Measurements from ENCODE around the gene DSTYK. TPM values are rescaled to one million over a fixed set of nuclear protein-coding genes. Genes with fewer than 3 reads are reported as not detected.

Gene DSTYK
- total RNA-seq, 1 experiment from 2014 or later = 1.5 TPM

DNA sequence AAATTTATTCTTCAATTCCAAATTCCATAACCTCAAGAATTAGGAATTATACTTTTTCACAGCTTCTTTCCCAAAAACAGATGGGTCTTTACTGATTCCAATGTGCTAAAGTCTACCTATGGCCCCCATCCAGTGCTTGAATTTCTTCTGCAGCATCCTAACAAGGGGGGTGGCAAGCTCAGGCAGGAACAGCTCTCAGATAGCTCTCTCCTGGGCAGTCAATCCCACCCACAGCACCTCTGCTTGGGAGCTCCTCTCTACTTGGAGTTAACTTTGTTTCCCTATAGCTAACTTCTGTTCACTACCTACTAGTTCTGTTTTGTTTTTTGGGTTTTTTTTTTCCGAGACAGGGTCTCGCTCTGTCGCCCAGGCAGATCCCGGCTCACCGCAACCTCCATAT lies 101.8 kb downstream of the DSTYK start:
- H3K9me3 ChIP-seq (ENCODE audit: low read length) = no peaks in the 10 kb centered on the region
- no peaks in the 10 kb centered on the region for H4K20me1 ChIP-seq (ENCODE audit: insufficient read depth, low read depth, low read length)
- peak overlapping the region; percentile 46 for H3K4me2 ChIP-seq (ENCODE audit: low read depth, low read length, poor library complexity, severe bottlenecking)
- H3K4me1 ChIP-seq (ENCODE audit: low read length) = peaks cover 36% of the 10 kb centered on the region
- no peak overlapping the region for H2AFZ ChIP-seq (ENCODE audit: low read length)
- no peaks in the 10 kb centered on the region for H3K27me3 ChIP-seq (ENCODE audit: low read length)
- peak overlapping the region; percentile 31; the same call in 1 of the 2 replicates for H3K9ac ChIP-seq (ENCODE audit: low read length)
- peak overlapping the region; percentile 76 for H3K27ac ChIP-seq (ENCODE audit: low read length)
- H3K36me3 ChIP-seq (ENCODE audit: insufficient read depth, low read length) = peaks cover 56% of the 10 kb centered on the region
- H3K79me2 ChIP-seq (ENCODE audit: low read length) = peaks cover 76% of the 10 kb centered on the region
- peak overlapping the region; percentile 6; the same call in 1 of the 2 replicates for H3K4me3 ChIP-seq (ENCODE audit: low read length)
- H3K9me2 ChIP-seq (replicated peaks; ENCODE audit: insufficient read depth, low read length) = no peaks in the 10 kb centered on the region
- DNase-seq = no peak

DNA sequence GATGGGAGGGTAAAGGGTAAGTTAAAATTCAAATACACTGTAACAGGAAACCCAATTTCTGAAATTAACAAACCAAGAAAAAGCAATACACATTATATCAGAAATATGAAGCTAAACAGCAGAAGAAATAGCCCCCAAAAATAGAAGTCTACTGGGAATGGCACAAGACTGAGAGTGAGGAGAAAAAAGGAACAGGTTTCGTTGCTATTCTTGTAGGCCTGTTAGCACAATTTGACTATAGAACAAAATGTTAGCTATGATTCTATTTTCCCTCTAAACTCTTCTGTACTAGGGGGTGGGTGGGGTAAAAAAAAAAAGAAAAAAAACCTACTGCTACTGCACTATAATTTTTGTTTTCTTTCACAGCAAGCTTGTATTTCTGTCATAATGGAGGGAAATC lies 102.2 kb downstream of the DSTYK start:
- Histone ChIP-seq H3K4me3 (ENCODE audit: low read length) (peak overlapping the region; percentile 6; the same call in 1 of the 2 replicates), H3K79me2 (ENCODE audit: low read length) (peaks cover 74% of the 10 kb centered on the region), H3K27me3 (ENCODE audit: low read length) (no peaks in the 10 kb centered on the region), H2AFZ (ENCODE audit: low read length) (no peak overlapping the region), H3K36me3 (ENCODE audit: insufficient read depth, low read length) (peaks cover 51% of the 10 kb centered on the region), H3K4me2 (ENCODE audit: low read depth, low read length, poor library complexity, severe bottlenecking) (peak overlapping the region; percentile 46), H3K9me3 (ENCODE audit: low read length) (no peaks in the 10 kb centered on the region), H3K4me1 (ENCODE audit: low read length) (peaks cover 36% of the 10 kb centered on the region), H3K27ac (ENCODE audit: low read length) (peak overlapping the region; percentile 76), H4K20me1 (ENCODE audit: insufficient read depth, low read depth, low read length) (no peaks in the 10 kb centered on the region), H3K9ac (ENCODE audit: low read length) (0 out of 2 replicates have a peak overlapping the region, but pooled peaks have one; percentile 31), H3K9me2 (replicated peaks; ENCODE audit: insufficient read depth, low read length) (no peaks in the 10 kb centered on the region)
- DNase-seq = peak; percentile 45

GRCh38 chr1:205108464-205108863 lies 103.0 kb downstream of the DSTYK start:
- peaks cover 50% of the 10 kb centered on the region for H3K36me3 ChIP-seq (ENCODE audit: insufficient read depth, low read length)
- H3K4me3 ChIP-seq (ENCODE audit: low read length) = no peak overlapping the region
- no peaks in the 10 kb centered on the region for H4K20me1 ChIP-seq (ENCODE audit: insufficient read depth, low read depth, low read length)

DNA sequence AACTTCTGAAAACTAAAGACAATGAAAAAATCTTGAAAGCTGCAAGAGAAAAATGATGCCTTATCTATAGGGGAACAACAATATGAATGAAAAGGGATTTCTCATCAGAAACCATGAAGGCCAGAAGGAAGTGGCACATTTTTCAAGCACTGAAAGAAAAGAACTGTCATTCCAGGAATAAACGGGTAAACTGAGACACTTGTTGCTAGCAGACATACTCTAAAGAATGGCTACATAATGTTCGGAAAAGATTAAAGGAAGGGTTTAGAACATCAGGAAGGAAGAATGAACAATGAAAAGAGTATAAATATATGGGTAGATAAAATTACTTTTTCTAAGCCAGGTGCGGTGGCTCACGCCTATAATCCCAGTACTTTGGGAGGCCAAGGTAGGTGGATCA lies 104.2 kb downstream of the DSTYK start:
- no peak overlapping the region for H2AFZ ChIP-seq (ENCODE audit: low read length)
- no peaks in the 10 kb centered on the region for H4K20me1 ChIP-seq (ENCODE audit: insufficient read depth, low read depth, low read length)
- peaks cover 46% of the 10 kb centered on the region for H3K36me3 ChIP-seq (ENCODE audit: insufficient read depth, low read length)
- H3K9me3 ChIP-seq (ENCODE audit: low read length) = no peaks in the 10 kb centered on the region
- H3K79me2 ChIP-seq (ENCODE audit: low read length) = peaks cover 60% of the 10 kb centered on the region
- H3K4me3 ChIP-seq (ENCODE audit: low read length) = no peak overlapping the region
- H3K27me3 ChIP-seq (ENCODE audit: low read length) = no peaks in the 10 kb centered on the region
- no peak overlapping the region for H3K9ac ChIP-seq (ENCODE audit: low read length)
- no peak overlapping the region for H3K27ac ChIP-seq (ENCODE audit: low read length)
- no peak for DNase-seq
- H3K9me2 ChIP-seq (replicated peaks; ENCODE audit: insufficient read depth, low read length) = no peaks in the 10 kb centered on the region
- no peak overlapping the region for H3K4me2 ChIP-seq (ENCODE audit: low read depth, low read length, poor library complexity, severe bottlenecking)
- peaks cover 31% of the 10 kb centered on the region for H3K4me1 ChIP-seq (ENCODE audit: low read length)

More at GRCh38 chr1:205108464-205108863, 103.0 kb downstream of the DSTYK start:
- Histone ChIP-seq H3K79me2 (ENCODE audit: low read length) (peaks cover 68% of the 10 kb centered on the region), H2AFZ (ENCODE audit: low read length) (no peak overlapping the region), H3K4me1 (ENCODE audit: low read length) (peaks cover 36% of the 10 kb centered on the region), H3K4me2 (ENCODE audit: low read depth, low read length, poor library complexity, severe bottlenecking) (peak overlapping the region; percentile 46), H3K9me2 (replicated peaks; ENCODE audit: insufficient read depth, low read length) (no peaks in the 10 kb centered on the region), H3K9ac (ENCODE audit: low read length) (no peak overlapping the region), H3K9me3 (ENCODE audit: low read length) (no peaks in the 10 kb centered on the region), H3K27me3 (ENCODE audit: low read length) (no peaks in the 10 kb centered on the region), H3K27ac (ENCODE audit: low read length) (peak overlapping the region; percentile 76)
- DNase-seq = no peak

GRCh38 chr1:205102404-205102803 lies 109.1 kb downstream of the DSTYK start:
- Histone ChIP-seq H2AFZ (ENCODE audit: low read length) (no peak overlapping the region), H3K9ac (ENCODE audit: low read length) (no peak overlapping the region), H3K79me2 (ENCODE audit: low read length) (peaks cover 25% of the 10 kb centered on the region), H3K4me1 (ENCODE audit: low read length) (no peaks in the 10 kb centered on the region), H3K27ac (ENCODE audit: low read length) (no peak overlapping the region), H3K9me2 (replicated peaks; ENCODE audit: insufficient read depth, low read length) (no peaks in the 10 kb centered on the region), H4K20me1 (ENCODE audit: insufficient read depth, low read depth, low read length) (no peaks in the 10 kb centered on the region), H3K27me3 (ENCODE audit: low read length) (no peaks in the 10 kb centered on the region), H3K4me2 (ENCODE audit: low read depth, low read length, poor library complexity, severe bottlenecking) (no peak overlapping the region), H3K9me3 (ENCODE audit: low read length) (no peaks in the 10 kb centered on the region), H3K36me3 (ENCODE audit: insufficient read depth, low read length) (peaks cover 52% of the 10 kb centered on the region), H3K4me3 (ENCODE audit: low read length) (no peak overlapping the region)
- DNase-seq = no peak

GRCh38 chr1:205098242-205098641 lies 113.3 kb downstream of the DSTYK start:
- Histone ChIP-seq H4K20me1 (ENCODE audit: insufficient read depth, low read depth, low read length) (no peaks in the 10 kb centered on the region), H3K36me3 (ENCODE audit: insufficient read depth, low read length) (peaks cover 43% of the 10 kb centered on the region; the same call in 1 of the 2 replicates), H3K79me2 (ENCODE audit: low read length) (no peaks in the 10 kb centered on the region), H3K9me2 (replicated peaks; ENCODE audit: insufficient read depth, low read length) (no peaks in the 10 kb centered on the region), H2AFZ (ENCODE audit: low read length) (no peak overlapping the region), H3K9me3 (ENCODE audit: low read length) (no peaks in the 10 kb centered on the region), H3K4me1 (ENCODE audit: low read length) (no peaks in the 10 kb centered on the region), H3K4me3 (ENCODE audit: low read length) (no peak overlapping the region), H3K9ac (ENCODE audit: low read length) (no peak overlapping the region), H3K4me2 (ENCODE audit: low read depth, low read length, poor library complexity, severe bottlenecking) (no peak overlapping the region), H3K27ac (ENCODE audit: low read length) (no peak overlapping the region), H3K27me3 (ENCODE audit: low read length) (no peaks in the 10 kb centered on the region)
- DNase-seq = no peak

GRCh38 chr1:205095422-205095821 lies 116.1 kb downstream of the DSTYK start:
- H3K4me1 ChIP-seq (ENCODE audit: low read length) = no peaks in the 10 kb centered on the region

More at GRCh38 chr1:205095422-205095821, 116.1 kb downstream of the DSTYK start:
- Histone ChIP-seq H3K36me3 (ENCODE audit: insufficient read depth, low read length) (peaks cover 42% of the 10 kb centered on the region; the same call in 1 of the 2 replicates), H4K20me1 (ENCODE audit: insufficient read depth, low read depth, low read length) (no peaks in the 10 kb centered on the region), H3K9me3 (ENCODE audit: low read length) (no peaks in the 10 kb centered on the region), H3K9me2 (replicated peaks; ENCODE audit: insufficient read depth, low read length) (no peaks in the 10 kb centered on the region), H3K4me3 (ENCODE audit: low read length) (no peak overlapping the region), H3K79me2 (ENCODE audit: low read length) (no peaks in the 10 kb centered on the region), H2AFZ (ENCODE audit: low read length) (no peak overlapping the region), H3K4me2 (ENCODE audit: low read depth, low read length, poor library complexity, severe bottlenecking) (no peak overlapping the region), H3K9ac (ENCODE audit: low read length) (no peak overlapping the region), H3K27ac (ENCODE audit: low read length) (no peak overlapping the region), H3K27me3 (ENCODE audit: low read length) (no peaks in the 10 kb centered on the region)
- no peak for DNase-seq
